Activated naive CD4-positive, alpha-beta T cell treated with anti-CD3 and anti-CD28 coated beads, Interleukin-2, amount 50 U/mL, for 24 hours (primary cell): ENCODE measurements around the gene GRM7.

Experiments used
- H3K27ac Mint-ChIP-seq: one replicate; pipeline ENCODE4 v1.8.0; 2021; ENCODE audit warnings: mild to moderate bottlenecking, mixed read lengths
- H3K27me3 Mint-ChIP-seq: one replicate; pipeline ENCODE4 v1.8.0; 2021; ENCODE audit warnings: mixed read lengths
- H3K36me3 Mint-ChIP-seq: one replicate; pipeline ENCODE4 v1.8.0; 2021; ENCODE audit warnings: mixed read lengths
- H3K4me1 Mint-ChIP-seq: one replicate; pipeline ENCODE4 v1.8.0; 2021; ENCODE audit warnings: mixed read lengths
- H3K4me3 Mint-ChIP-seq: one replicate; pipeline ENCODE4 v1.8.0; 2021; ENCODE audit warnings: mild to moderate bottlenecking, mixed read lengths
- H3K9me3 Mint-ChIP-seq: one replicate; pipeline ENCODE4 v1.8.0; 2021; ENCODE audit warnings: mixed read lengths

The GRM7 gene

DNA sequence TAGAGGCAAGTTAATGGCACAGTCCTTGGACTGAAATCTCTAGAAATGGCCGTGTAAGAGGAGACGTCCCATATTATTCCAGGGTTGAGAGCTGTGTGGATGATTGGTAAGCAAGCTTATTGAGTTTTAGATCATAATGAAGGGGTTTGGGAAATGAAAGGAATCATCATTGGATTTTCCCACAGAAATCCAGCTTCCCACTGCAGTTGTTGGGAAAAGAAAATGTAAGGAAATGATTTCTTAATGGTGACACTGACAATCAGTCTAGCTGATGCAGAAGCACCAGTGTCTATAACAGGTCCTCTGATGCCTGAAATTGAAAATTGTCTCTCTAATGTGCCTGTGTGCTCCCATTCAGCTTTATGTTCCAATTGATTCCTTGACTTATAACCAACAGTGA is 728.6 kb downstream of the GRM7 start:
- Mint-ChIP-seq H3K27ac (no peak overlapping the region), H3K36me3 (no peaks in the 10 kb centered on the region), H3K27me3 (peaks cover 1% of the 10 kb centered on the region), H3K4me1 (no peaks in the 10 kb centered on the region), H3K4me3 (no peak overlapping the region), H3K9me3 (no peaks in the 10 kb centered on the region)

DNA sequence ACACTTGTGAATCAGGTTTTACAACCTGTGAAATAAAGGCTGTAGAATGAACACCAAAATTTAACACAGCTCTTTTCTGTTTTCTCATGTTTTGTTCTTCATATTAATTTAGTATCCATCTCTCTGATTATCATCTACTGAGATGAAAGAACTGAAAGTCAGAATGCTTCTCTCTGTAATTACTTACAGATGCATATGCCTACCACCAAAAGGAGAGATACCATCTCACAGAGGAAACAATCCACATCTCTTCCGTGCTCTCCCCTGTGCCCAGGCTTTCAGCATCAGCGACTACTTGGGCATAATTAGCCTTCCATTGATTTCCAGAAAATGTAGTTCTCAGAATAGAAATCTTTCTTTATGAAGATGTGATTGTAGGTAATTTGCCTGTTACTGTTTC is 741.4 kb downstream of the GRM7 start:
- Mint-ChIP-seq H3K9me3 (no peaks in the 10 kb centered on the region), H3K36me3 (no peaks in the 10 kb centered on the region), H3K27me3 (no peaks in the 10 kb centered on the region), H3K27ac (no peak overlapping the region), H3K4me3 (no peak overlapping the region), H3K4me1 (peaks cover 4% of the 10 kb centered on the region)

DNA sequence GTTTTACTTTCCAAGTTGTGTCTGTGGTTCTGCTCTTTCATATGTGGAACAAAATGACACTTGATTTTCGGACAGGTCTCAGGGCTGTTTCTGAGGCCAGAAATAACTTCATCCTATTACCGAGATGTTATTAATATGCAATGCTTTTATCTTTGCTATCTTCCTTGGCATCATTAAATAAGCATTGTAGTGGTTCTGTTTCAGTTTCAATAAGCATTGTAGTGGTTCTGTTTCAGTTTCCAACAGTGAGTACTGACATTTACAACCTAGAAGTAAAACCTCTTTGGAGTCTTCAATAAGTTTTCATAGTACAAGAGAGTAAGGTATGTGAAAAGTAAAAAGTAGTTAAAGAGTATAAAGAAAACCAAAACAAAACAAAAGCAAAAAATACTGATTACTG is 746.2 kb downstream of the GRM7 start:
- no peaks in the 10 kb centered on the region for H3K27me3 Mint-ChIP-seq
- H3K36me3 Mint-ChIP-seq, result no peaks in the 10 kb centered on the region
- H3K27ac Mint-ChIP-seq, result no peak overlapping the region
- H3K4me1 Mint-ChIP-seq, result peaks cover 4% of the 10 kb centered on the region
- no peak overlapping the region for H3K4me3 Mint-ChIP-seq
- H3K9me3 Mint-ChIP-seq, result no peaks in the 10 kb centered on the region

DNA sequence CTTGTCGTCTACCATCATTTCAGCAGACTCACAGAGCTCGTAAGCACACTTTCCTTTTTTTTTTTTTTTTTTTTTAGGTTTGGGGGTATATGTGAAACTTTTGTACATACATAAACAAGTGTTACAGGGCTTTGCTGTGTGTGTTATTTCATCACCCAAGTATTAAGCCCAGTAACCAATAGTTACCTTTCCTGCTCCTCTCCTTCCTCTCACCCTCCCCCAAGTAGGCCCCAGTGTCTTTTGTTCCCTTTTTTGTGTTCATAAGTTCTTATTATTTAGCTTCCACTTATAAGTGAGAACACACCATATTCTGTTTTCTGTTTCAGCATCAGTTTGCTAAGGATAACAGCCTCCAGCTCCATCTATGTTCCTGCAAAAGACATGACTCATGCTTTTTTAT is 746.8 kb downstream of the GRM7 start:
- no peaks in the 10 kb centered on the region for H3K9me3 Mint-ChIP-seq
- peaks cover 4% of the 10 kb centered on the region for H3K4me1 Mint-ChIP-seq
- H3K27ac Mint-ChIP-seq, result no peak overlapping the region
- no peaks in the 10 kb centered on the region for H3K27me3 Mint-ChIP-seq
- H3K4me3 Mint-ChIP-seq, result no peak overlapping the region
- H3K36me3 Mint-ChIP-seq, result no peaks in the 10 kb centered on the region

DNA sequence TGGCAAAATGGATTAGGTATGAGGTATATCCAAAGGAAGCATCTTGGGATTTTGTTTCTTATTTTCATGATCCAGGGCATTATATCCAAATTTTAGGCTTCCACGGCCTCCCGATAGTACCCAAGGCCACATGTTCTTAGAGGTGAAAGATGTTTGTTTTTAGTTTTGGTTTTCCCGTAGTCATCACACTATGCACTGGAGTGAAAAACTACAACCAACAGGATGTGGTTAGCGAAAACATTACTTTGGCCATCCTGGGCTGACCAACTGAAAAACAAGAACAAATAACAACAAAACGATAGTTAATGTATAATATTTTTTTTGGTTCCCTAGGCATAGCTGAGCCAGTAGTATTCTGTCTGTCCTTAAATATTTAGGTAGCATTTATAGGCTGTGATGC is 749.7 kb downstream of the GRM7 start:
- Mint-ChIP-seq H3K4me1 (peaks cover 4% of the 10 kb centered on the region), H3K9me3 (no peaks in the 10 kb centered on the region), H3K27me3 (no peaks in the 10 kb centered on the region), H3K36me3 (no peaks in the 10 kb centered on the region), H3K27ac (no peak overlapping the region), H3K4me3 (no peak overlapping the region)

DNA sequence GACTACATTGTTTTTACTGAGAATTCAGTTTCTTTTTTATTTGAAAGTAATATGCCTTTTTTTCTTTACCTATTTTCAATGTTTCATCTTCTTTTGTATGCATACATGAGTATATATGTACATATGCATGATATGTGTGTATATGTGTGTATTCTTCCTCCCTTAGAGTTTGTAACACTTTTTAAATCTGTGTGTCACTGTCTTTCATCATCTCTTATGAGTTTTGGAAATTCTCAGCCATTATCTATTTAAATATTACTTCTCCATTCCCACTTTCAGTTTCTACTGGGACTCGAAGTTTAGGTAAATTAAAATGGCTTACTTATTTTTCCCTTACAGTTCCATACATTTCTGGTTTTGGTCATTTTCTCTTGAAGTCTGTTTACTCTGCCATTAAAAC is 754.1 kb downstream of the GRM7 start:
- no peaks in the 10 kb centered on the region for H3K4me1 Mint-ChIP-seq
- peaks cover 1% of the 10 kb centered on the region for H3K27me3 Mint-ChIP-seq
- no peak overlapping the region for H3K4me3 Mint-ChIP-seq
- H3K27ac Mint-ChIP-seq, result no peak overlapping the region
- no peaks in the 10 kb centered on the region for H3K9me3 Mint-ChIP-seq
- no peaks in the 10 kb centered on the region for H3K36me3 Mint-ChIP-seq

DNA sequence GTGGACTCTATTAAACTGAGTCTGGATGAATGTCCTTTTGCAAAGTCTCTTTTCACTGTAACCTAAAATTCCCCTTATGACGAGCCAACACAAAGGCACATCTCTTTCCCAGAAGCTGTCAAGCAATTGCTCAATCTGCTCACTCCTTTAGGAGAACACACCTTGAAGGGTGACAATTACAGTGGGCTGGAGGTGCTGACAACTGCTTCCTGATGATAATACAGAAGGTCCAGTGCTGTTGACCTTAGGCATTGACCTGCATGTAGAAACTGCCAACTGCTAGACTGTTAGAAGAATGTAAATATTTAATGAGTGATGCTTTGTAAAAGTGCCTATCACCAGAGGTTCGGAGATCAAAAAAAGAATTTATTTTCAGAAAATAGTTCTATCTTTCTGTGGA is 757.7 kb downstream of the GRM7 start:
- Mint-ChIP-seq H3K27ac (no peak overlapping the region), H3K4me3 (no peak overlapping the region), H3K4me1 (no peaks in the 10 kb centered on the region), H3K9me3 (no peaks in the 10 kb centered on the region), H3K36me3 (no peaks in the 10 kb centered on the region), H3K27me3 (peaks cover 1% of the 10 kb centered on the region)

DNA sequence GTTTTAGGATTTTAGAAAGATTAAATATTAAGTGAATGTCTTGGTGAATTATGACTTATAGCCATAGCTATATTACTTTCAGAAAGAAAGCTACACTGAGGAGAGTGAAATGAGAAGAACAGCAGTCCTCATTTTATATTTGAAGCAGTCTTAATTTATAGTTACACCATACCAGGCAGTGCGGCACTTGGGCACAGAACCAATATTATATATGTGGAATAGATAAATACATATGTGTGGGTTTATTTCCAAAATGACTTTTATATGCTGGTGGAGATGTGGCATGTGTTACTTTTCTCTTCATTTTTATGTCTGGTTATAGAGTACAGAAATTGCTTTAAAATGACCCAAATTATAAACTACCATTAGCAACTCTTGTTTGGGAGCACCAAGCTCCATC is 759.5 kb downstream of the GRM7 start:
- Mint-ChIP-seq H3K4me1 (no peaks in the 10 kb centered on the region), H3K36me3 (no peaks in the 10 kb centered on the region), H3K27ac (no peak overlapping the region), H3K9me3 (no peaks in the 10 kb centered on the region), H3K4me3 (no peak overlapping the region), H3K27me3 (peaks cover 1% of the 10 kb centered on the region)

DNA sequence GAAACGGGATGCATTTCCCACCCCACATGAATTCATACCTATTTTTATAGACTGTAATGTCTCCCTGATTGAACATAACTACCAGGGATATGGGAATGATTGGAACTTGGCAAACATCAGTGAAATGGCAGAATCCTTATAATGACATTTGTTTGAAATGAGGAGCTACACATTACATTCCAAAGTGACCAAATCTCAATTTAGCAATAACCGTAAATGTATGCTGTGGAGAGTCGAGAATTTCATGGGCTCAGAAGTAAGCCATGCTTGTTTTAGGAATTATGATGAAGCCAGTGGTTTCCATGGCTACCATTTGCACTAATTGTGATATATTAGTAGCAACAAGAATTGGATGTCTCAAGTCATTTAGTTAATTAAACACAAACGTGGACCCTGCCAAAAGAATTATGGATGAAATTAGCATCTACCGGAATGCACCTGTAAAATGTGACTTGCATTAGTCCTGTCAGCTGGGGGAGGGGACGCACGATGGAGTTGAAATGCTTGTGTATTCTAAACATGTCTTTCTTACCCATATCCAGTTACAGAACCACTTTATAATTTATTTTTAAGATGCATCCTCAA is 760.2 kb downstream of the GRM7 start:
- no peaks in the 10 kb centered on the region for H3K9me3 Mint-ChIP-seq
- peaks cover 1% of the 10 kb centered on the region for H3K27me3 Mint-ChIP-seq
- no peaks in the 10 kb centered on the region for H3K36me3 Mint-ChIP-seq
- no peak overlapping the region for H3K27ac Mint-ChIP-seq
- H3K4me3 Mint-ChIP-seq, result no peak overlapping the region
- no peaks in the 10 kb centered on the region for H3K4me1 Mint-ChIP-seq

DNA sequence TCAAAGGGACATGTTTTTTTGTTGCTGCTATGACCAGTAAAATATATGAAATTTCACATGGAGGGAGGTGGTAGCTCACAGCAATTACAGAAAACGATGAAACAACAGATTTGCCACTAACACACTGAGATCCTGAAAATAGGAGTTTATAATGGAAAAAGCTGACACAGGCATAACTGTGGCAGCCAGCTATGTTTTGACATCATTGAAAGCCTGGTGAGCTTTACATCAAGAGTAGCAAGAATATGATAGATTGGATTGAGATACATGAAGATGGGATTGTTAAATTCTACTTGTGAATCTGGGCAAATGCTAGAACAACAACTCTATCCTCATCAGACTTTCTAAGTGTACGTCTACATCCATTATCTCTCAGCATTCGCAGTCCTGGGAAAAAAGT is 760.7 kb downstream of the GRM7 start:
- H3K9me3 Mint-ChIP-seq, result no peaks in the 10 kb centered on the region

DNA sequence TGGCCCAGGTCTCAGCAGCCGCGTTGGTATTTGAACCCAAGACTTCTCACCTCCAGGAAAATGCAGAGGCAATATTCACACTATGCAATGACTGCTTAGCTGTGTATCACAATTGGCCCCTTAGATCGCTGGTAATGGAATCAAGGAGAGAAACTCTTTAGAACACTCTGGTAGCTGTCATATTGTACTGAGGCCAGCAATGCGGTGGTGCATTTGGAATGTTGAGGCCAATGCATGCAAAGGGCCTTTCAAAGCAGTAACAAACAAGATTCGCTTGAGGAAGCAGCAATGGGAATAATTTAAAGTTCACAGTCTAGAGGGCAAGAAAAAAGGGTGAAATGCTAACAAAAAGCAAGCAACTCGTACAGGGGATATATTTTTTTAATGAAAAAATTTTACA is 764.1 kb downstream of the GRM7 start:
- Mint-ChIP-seq H3K36me3 (no peaks in the 10 kb centered on the region), H3K27me3 (no peaks in the 10 kb centered on the region), H3K27ac (no peak overlapping the region), H3K4me3 (no peak overlapping the region), H3K4me1 (no peaks in the 10 kb centered on the region), H3K9me3 (no peaks in the 10 kb centered on the region)

More for the DNA sequence above, 760.7 kb downstream of the GRM7 start:
- no peaks in the 10 kb centered on the region for H3K4me1 Mint-ChIP-seq
- peaks cover 1% of the 10 kb centered on the region for H3K27me3 Mint-ChIP-seq
- H3K4me3 Mint-ChIP-seq, result no peak overlapping the region
- H3K27ac Mint-ChIP-seq, result no peak overlapping the region
- H3K36me3 Mint-ChIP-seq, result no peaks in the 10 kb centered on the region

DNA sequence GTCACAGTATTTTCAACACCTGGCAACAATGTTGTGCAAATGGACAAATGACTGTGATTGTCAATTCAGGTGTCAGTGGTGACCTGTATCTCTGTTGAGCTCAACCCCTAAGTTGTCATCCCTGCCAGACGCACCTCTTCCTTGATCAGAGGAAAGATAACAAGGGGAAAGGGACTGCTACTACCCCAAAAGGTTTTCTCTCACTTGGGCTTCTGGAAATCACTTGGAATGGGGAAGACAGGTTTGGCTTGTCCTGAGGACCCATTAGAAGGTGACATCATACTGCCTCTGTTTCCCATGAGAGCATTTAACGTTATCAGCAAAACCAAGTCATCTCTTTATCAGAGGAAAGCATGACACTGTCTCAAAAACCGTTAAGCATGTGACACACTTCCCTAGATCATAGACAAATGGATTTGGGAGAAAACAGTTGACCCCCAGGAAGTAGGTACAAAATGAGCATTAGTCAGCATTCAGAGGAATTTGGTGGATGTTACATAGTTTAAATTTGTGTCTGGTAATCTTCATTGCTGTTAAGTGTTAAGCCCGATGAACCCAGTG is 769.5 kb downstream of the GRM7 start:
- H3K36me3 Mint-ChIP-seq, result no peaks in the 10 kb centered on the region
- H3K27me3 Mint-ChIP-seq, result peaks cover 3% of the 10 kb centered on the region
- no peaks in the 10 kb centered on the region for H3K4me1 Mint-ChIP-seq
- H3K27ac Mint-ChIP-seq, result no peak overlapping the region
- no peak overlapping the region for H3K4me3 Mint-ChIP-seq
- H3K9me3 Mint-ChIP-seq, result no peaks in the 10 kb centered on the region

DNA sequence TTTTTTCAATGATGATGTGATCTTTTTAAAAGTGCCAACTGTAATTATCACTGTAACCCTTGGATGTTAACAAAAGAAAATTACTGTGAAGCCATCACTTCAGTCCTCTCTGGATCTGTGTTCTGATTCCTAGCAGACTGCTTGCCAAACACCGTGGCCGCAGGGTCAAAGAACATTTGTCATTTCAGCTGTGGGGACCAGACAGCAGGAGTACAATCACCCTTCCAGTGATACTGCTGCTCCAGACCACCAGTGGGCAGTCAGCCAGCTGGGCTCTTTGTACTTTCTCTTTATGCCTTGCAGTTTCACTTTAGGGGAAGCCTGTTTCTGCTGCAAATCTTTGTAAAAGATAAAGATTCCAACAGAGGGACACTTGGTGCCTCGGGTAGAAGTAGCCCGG is 770.0 kb downstream of the GRM7 start:
- no peaks in the 10 kb centered on the region for H3K9me3 Mint-ChIP-seq
- H3K27me3 Mint-ChIP-seq, result peaks cover 3% of the 10 kb centered on the region
- H3K27ac Mint-ChIP-seq, result no peak overlapping the region
- no peak overlapping the region for H3K4me3 Mint-ChIP-seq
- no peaks in the 10 kb centered on the region for H3K36me3 Mint-ChIP-seq
- no peaks in the 10 kb centered on the region for H3K4me1 Mint-ChIP-seq

DNA sequence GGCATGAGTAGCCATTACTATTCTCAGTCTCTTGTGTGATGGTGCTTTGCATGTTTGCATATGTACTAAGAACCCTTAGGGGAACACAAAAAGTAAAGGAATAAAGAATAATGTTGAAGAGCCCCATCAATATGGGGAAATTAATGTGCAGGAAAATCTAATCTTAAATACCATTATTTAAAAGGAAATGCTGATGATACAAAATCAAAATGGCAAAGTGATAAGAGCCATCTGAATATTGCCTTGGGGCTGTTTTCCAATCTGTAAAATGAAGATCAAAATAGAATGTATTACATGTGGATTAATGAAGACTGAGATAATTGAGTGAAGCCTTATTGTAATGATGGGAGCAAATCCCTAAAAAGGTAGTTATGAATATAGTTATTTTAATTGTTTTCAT is 771.4 kb downstream of the GRM7 start:
- no peaks in the 10 kb centered on the region for H3K4me1 Mint-ChIP-seq
- peaks cover 3% of the 10 kb centered on the region for H3K27me3 Mint-ChIP-seq
- no peaks in the 10 kb centered on the region for H3K9me3 Mint-ChIP-seq
- H3K27ac Mint-ChIP-seq, result no peak overlapping the region
- no peak overlapping the region for H3K4me3 Mint-ChIP-seq
- H3K36me3 Mint-ChIP-seq, result no peaks in the 10 kb centered on the region

DNA sequence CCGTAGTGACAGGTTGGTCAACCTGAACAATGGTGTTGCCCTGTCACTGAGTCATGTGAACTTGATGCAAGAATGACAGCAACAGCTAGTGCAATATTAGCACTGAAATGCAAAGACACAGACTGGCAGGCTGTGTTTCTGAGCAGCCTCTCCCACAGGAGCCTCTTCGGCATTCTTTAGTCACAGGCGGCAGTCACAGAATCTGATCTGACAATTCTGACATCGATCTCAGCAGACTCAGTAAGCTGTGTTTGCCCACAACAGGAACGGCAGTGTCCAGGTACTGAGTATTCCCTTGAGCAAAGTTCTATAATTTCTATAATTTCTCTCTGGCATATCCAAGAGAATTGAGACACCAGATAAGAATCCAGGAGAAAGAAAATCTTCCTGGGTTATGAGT is 776.8 kb downstream of the GRM7 start:
- Mint-ChIP-seq H3K9me3 (no peaks in the 10 kb centered on the region), H3K4me1 (no peaks in the 10 kb centered on the region), H3K27ac (no peak overlapping the region), H3K27me3 (peaks cover 8% of the 10 kb centered on the region), H3K4me3 (no peak overlapping the region), H3K36me3 (no peaks in the 10 kb centered on the region)

DNA sequence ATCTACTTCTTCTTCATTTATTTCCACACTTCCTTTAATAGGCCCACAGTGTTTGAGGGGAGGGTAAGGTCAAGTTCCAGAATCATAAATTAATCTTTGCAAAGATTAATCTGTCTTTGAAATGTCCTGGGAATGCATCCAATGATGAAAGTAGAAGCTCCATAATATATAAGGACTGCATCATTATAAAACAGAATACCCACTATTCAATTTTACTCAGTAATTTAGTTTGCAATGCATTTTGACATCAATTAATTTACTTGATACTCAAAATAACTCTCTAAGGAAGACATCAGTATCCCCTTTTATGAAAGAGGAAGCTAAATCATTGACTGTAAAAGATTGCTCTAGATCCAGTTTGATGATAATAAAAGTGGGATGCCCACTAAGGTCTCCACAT is 777.2 kb downstream of the GRM7 start:
- Mint-ChIP-seq H3K27ac (no peak overlapping the region), H3K27me3 (peaks cover 8% of the 10 kb centered on the region), H3K9me3 (no peaks in the 10 kb centered on the region), H3K4me1 (no peaks in the 10 kb centered on the region), H3K36me3 (no peaks in the 10 kb centered on the region), H3K4me3 (no peak overlapping the region)

DNA sequence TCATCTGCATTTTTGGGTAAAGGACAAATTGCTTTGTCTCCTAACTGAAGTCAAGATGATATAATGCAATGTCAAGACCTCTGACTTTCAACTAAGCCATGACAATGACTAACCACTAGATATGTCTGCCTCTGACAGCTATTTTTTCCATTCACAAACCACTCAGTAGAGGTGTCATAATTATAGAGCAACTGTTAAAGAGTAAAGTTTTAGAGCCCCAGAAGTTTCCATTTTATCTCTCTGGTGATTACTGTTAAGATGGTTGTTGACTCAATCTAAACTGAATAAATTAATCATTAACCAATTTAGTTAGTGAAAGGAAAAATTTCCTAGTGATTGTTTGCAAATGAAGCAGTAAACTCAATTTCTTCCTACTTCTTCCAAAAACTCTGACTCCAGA is 779.9 kb downstream of the GRM7 start:
- Mint-ChIP-seq H3K4me1 (no peaks in the 10 kb centered on the region), H3K27ac (peak overlapping the region; percentile 14), H3K9me3 (no peaks in the 10 kb centered on the region), H3K36me3 (no peaks in the 10 kb centered on the region), H3K27me3 (peaks cover 8% of the 10 kb centered on the region), H3K4me3 (no peak overlapping the region)
